ENCODE results near the gene TMLHE.
A peak's percentile ranks its signal among the peaks of the same experiment; 100 is the strongest.
"Not testable (repeated sequence)": the region's sequence is repeated elsewhere in the genome, so short reads cannot be mapped to it uniquely, and the experiment has no call there.

TMLHE gene

GRCh38 chrX:155612312-155613224, at the start of gene TMLHE, which contains the start of gene SPRY3:
TMLHE (minus strand) TSS chrX:155612952; CDS start chrX:155545276, 67,676 bp downstream.
SPRY3 (plus strand) TSS chrX:155612586.
- peak; percentile 73 for DNase-seq

GRCh38 chrX:155662282-155662681, 49.5 kb upstream of the TMLHE start:
- DNase-seq = no peak

- DNase-seq = no peak
Observed at GRCh38 chrX:155645180-155645579, 32.4 kb upstream of the TMLHE start.

GRCh38 chrX:155643240-155643639, 30.5 kb upstream of the TMLHE start:
- no peak for DNase-seq

GRCh38 chrX:155641371-155641770, 28.6 kb upstream of the TMLHE start:
- not testable (repeated sequence) for DNase-seq

GRCh38 chrX:155637714-155638113, 25.0 kb upstream of the TMLHE start:
- no peak for DNase-seq

- not testable (repeated sequence) for DNase-seq
Observed at GRCh38 chrX:155635019-155635418, 22.3 kb upstream of the TMLHE start.

GRCh38 chrX:155632431-155633100, 19.8 kb upstream of the TMLHE start:
- no peak for DNase-seq

- DNase-seq = not testable (repeated sequence)
Observed at GRCh38 chrX:155620110-155620509, 7.4 kb upstream of the TMLHE start.

GRCh38 chrX:155615938-155616337, 3.2 kb upstream of the TMLHE start:
- no peak for DNase-seq

- no peak for DNase-seq
Observed at GRCh38 chrX:155613927-155614559, 1.3 kb upstream of the TMLHE start.

- DNase-seq = no peak
Observed at GRCh38 chrX:155611302-155611701, 1.4 kb downstream of the TMLHE start.

- no peak for DNase-seq
Observed at GRCh38 chrX:155592981-155593380, 19.8 kb downstream of the TMLHE start.

GRCh38 chrX:155592331-155592730, 20.4 kb downstream of the TMLHE start:
- DNase-seq = no peak

GRCh38 chrX:155577682-155578081, 35.1 kb downstream of the TMLHE start:
- DNase-seq = no peak

GRCh38 chrX:155563099-155563498, 49.7 kb downstream of the TMLHE start:
- no peak for DNase-seq

- no peak for DNase-seq
Observed at GRCh38 chrX:155544881-155545280, 67.9 kb downstream of the TMLHE start.

GRCh38 chrX:155535866-155536265, 76.9 kb downstream of the TMLHE start:
- no peak for DNase-seq

GRCh38 chrX:155534800-155535199, 78.0 kb downstream of the TMLHE start:
- no peak for DNase-seq

- not testable (repeated sequence) for DNase-seq
Observed at GRCh38 chrX:155527023-155527422, 85.7 kb downstream of the TMLHE start.

- DNase-seq = no peak
Observed at GRCh38 chrX:155514225-155514624, 98.5 kb downstream of the TMLHE start.

- no peak for DNase-seq
Observed at GRCh38 chrX:155505296-155505695, 107.5 kb downstream of the TMLHE start.

GRCh38 chrX:155495134-155495533, 117.6 kb downstream of the TMLHE start:
- not testable (repeated sequence) for DNase-seq

All from stimulated activated CD8-positive, alpha-beta memory T cell treated with anti-CD3 and anti-CD28 coated beads, Interleukin-4, amount 100 ng/mL, for 48 hours (primary cell).